HepG2 (cell line): ENCODE measurements around the gene SNU13. TPM values are rescaled to one million over a fixed set of nuclear protein-coding genes. Genes with fewer than 3 reads are reported as not detected.

Source experiments
- ATAC-seq: fragments of 200-7000 bp; cut with Tn5 transposase; 3 replicates; pipeline ENCODE4 v1.9.1; 2020; ENCODE audit warnings: mild to moderate bottlenecking, moderate library complexity
- BruUV-seq: library from RNA; stranded (reverse); fragments of 400-500 nt; replicated peaks from 2 replicates; lab custom pipeline; 2021; lab: Mats Ljungman, UMichigan
- CTCF ChIA-PET: fragments of 300-600 bp; formaldehyde crosslinking; extraction: SDS; loops from one replicate; lab custom pipeline; 2021; ENCODE audit warnings: low total read pairs, inconsistent platforms, low intra/inter-chr PET ratio; lab: Yijun Ruan, JAX
- POLR2A ChIA-PET: fragments of 350-600 bp; sonication (Branson Sonifier 250); formaldehyde crosslinking; loops from one replicate; lab custom pipeline; 2020; ENCODE audit warnings: antibody characterized with exemption, inconsistent platforms; lab: Yijun Ruan, JAX
- DNase-seq: peaks from one replicate; pipeline ENCODE4 v3.0.0-alpha.2; 2015; ENCODE audit warnings: low spot score
- FAIRE-seq: peaks from 3 replicates; lab custom pipeline; 2011; peaks lifted over from hg19 to GRCh38; lab: Jason Lieb, UNC
- H2AFZ ChIP-seq: one replicate; pipeline ENCODE4 v1.6.1; 2011; ENCODE audit warnings: low read length, inconsistent platforms
- H3K27ac ChIP-seq: fragments of 300-600 bp; 3 replicates; pipeline ENCODE4 v1.8.0; 2011; ENCODE audit warnings: mixed run types, mild to moderate bottlenecking, mixed read lengths, low read length, inconsistent platforms; ENCODE audit not compliant: insufficient read depth; ENCODE audit errors: extremely low read length
- H3K27me3 ChIP-seq, 2 experiments: fragments of 200-600 bp in 1 of 2; 2 replicates in 1 of 2; 3 replicates in 1 of 2; pipeline versions ENCODE4 v1.6.0 to v1.8.0; 2011; ENCODE audit warnings: low read length in 2 of 2, mild to moderate bottlenecking in 2 of 2, moderate library complexity in 2 of 2, inconsistent platforms in 1 of 2; ENCODE audit not compliant: insufficient read depth in 2 of 2, control insufficient read depth in 1 of 2
- H3K36me3 ChIP-seq, 2 experiments: fragments of 200-600 bp in 1 of 2; replicated peaks in 1 of 2; 2 replicates in 1 of 2; 3 replicates in 1 of 2; pipeline versions ENCODE4 v1.5.1 to v1.8.0; 2011; ENCODE audit warnings: low read length in 2 of 2, inconsistent platforms in 1 of 2; ENCODE audit not compliant: insufficient read depth in 2 of 2, control insufficient read depth in 1 of 2
- H3K4me1 ChIP-seq: 2 replicates; pipeline ENCODE4 v1.5.1; 2012; ENCODE audit warnings: low read length, inconsistent platforms; ENCODE audit not compliant: insufficient read depth
- H3K4me2 ChIP-seq: 2 replicates; pipeline ENCODE4 v1.6.0; 2011; ENCODE audit warnings: low read depth, low read length, inconsistent platforms
- H3K4me3 ChIP-seq, 3 experiments: fragments of 200-600 bp in 1 of 3; sonication (generic), shearing (Covaris generic) in 1 of 3; replicated peaks in 1 of 3; 2 replicates each; pipeline ENCODE4 v1.5.1; 2011 to 2016; ENCODE audit warnings: low read length in 3 of 3, inconsistent platforms in 2 of 3, low read depth in 2 of 3, mild to moderate bottlenecking in 2 of 3, control low read depth in 1 of 3, mixed read lengths in 1 of 3; ENCODE audit not compliant: insufficient read depth in 1 of 3
- H3K79me2 ChIP-seq: one replicate; pipeline ENCODE4 v1.6.1; 2011; ENCODE audit warnings: low read length, inconsistent platforms; ENCODE audit not compliant: insufficient read depth
- H3K9ac ChIP-seq: 2 replicates; pipeline ENCODE4 v1.6.0; 2011; ENCODE audit warnings: mild to moderate bottlenecking, low read depth, low read length, inconsistent platforms; ENCODE audit not compliant: insufficient read depth
- H3K9me3 ChIP-seq: 2 replicates; pipeline ENCODE4 v1.5.1; 2012; ENCODE audit warnings: mild to moderate bottlenecking, low read length
- H4K20me1 ChIP-seq: 2 replicates; pipeline ENCODE4 v1.6.0; 2011; ENCODE audit warnings: inconsistent platforms, mild to moderate bottlenecking, low read length, moderate library complexity; ENCODE audit not compliant: insufficient read depth
- CHD2 ChIP-seq: IDR thresholded peaks from 2 replicates; pipeline ENCODE4 v1.6.1; 2011; ENCODE audit warnings: low read depth, low read length, improper control_type of control experiment
- HNF4A ChIP-seq: sonication (generic); formaldehyde crosslinking; IDR thresholded peaks from 2 replicates; pipeline ENCODE4 v1.4.0; 2020; ENCODE audit warnings: missing genetic modification reagents
- KDM1A ChIP-seq: IDR thresholded peaks from 2 replicates; pipeline ENCODE4 v1.6.1; 2016; ENCODE audit warnings: missing compliant biosample characterization
- MYNN ChIP-seq: sonication (generic); formaldehyde crosslinking; IDR thresholded peaks from 2 replicates; pipeline ENCODE4 v1.4.0; 2020; ENCODE audit warnings: mild to moderate bottlenecking, low read depth, missing genetic modification reagents
- NFIC ChIP-seq: IDR thresholded peaks from 2 replicates; pipeline ENCODE4 v1.6.1; 2012; ENCODE audit warnings: mild to moderate bottlenecking, low read length, inconsistent platforms
- PHB2 ChIP-seq: fragments of 450-650 bp; IDR thresholded peaks from 2 replicates; pipeline ENCODE4 v1.6.1; 2018; ENCODE audit not compliant: partially characterized antibody
- RBM22 ChIP-seq: fragments of 200-400 bp; formaldehyde crosslinking; optimal IDR thresholded peaks from 2 replicates; pipeline ENCODE3; 2017; ENCODE audit warnings: mild to moderate bottlenecking, low read length, moderate library complexity
- SMYD3 ChIP-seq: sonication (generic); formaldehyde crosslinking; IDR thresholded peaks from 2 replicates; pipeline ENCODE4 v1.8.1; 2023; ENCODE audit warnings: mild to moderate bottlenecking, missing genetic modification reagents
- TSC22D2 ChIP-seq: sonication (generic); formaldehyde crosslinking; IDR thresholded peaks from 2 replicates; pipeline ENCODE4 v1.5.1; 2020; ENCODE audit warnings: missing genetic modification reagents, mild to moderate bottlenecking, borderline replicate concordance
- ZFP1 ChIP-seq: IDR thresholded peaks from 2 replicates; pipeline ENCODE4 v1.6.1; 2016
- ZIK1 ChIP-seq: sonication (generic); formaldehyde crosslinking; IDR thresholded peaks from 2 replicates; pipeline ENCODE4 v1.5.0; 2020; ENCODE audit warnings: mild to moderate bottlenecking, low read depth, missing genetic modification reagents, borderline replicate concordance
- ZNF619 ChIP-seq: sonication (generic); formaldehyde crosslinking; IDR thresholded peaks from 2 replicates; pipeline ENCODE4 v1.4.0; 2020; ENCODE audit warnings: mild to moderate bottlenecking, missing genetic modification reagents
- ZNF724P ChIP-seq: sonication (generic); formaldehyde crosslinking; IDR thresholded peaks from 2 replicates; pipeline ENCODE4 v1.8.0; 2022; ENCODE audit warnings: missing genetic modification reagents, borderline replicate concordance
- ZNF737 ChIP-seq: sonication (generic); formaldehyde crosslinking; IDR thresholded peaks from 2 replicates; pipeline ENCODE4 v1.5.0; 2020; ENCODE audit warnings: missing genetic modification reagents, mild to moderate bottlenecking, borderline replicate concordance
- ZNF766 ChIP-seq: sonication (generic); formaldehyde crosslinking; IDR thresholded peaks from 2 replicates; pipeline ENCODE4 v1.5.0; 2020; ENCODE audit warnings: missing genetic modification reagents, borderline replicate concordance
- ZSCAN29 ChIP-seq: sonication (generic); formaldehyde crosslinking; conservative IDR thresholded peaks from 2 replicates; pipeline ENCODE4 v1.4.0; 2020; ENCODE audit warnings: mild to moderate bottlenecking, missing genetic modification reagents
- WGBS: methylation state at CpG from one replicate; pipeline ENCODE4 v1.1.6; 2017; ENCODE audit warnings: low lambda C conversion rate; 5-methylcytosine and 5-hydroxymethylcytosine counted together
- in situ Hi-C: cut with HindIII; loops from 2 replicates; pipeline ENCODE4 v1.10.0; 2017; ENCODE audit warnings: low pct_unique_long_range_greater_than_20kb; ENCODE audit not compliant: extremely low pct_ligation_motif_present
- intact Hi-C: fragments of 100-400 bp; cut with micrococcal nuclease; formaldehyde crosslinking; loops from one replicate; pipeline ENCODE4 v1.10.0; 2022; ENCODE audit not compliant: unreplicated experiment
- polyA plus RNA-seq, 8 experiments: library from polyadenylated mRNA; depleted of rRNA in 3 of 8; stranded (reverse) in 7 of 8; unstranded in 1 of 8; fragments of >200 nt; fragmentation: Illumina TruSeq in 4 of 8; extraction: Trizol in 4 of 8; gene quantifications; 2 replicates each; pipeline versions ENCODE4 v1.2.1 to v1.2.3, GENCODE V29; 2011 to 2016; ENCODE audit warnings: low read depth in 4 of 8, missing spikeins in 1 of 8, mixed read lengths in 1 of 8; ENCODE audit not compliant: insufficient read depth in 1 of 8
- total RNA-seq, 5 experiments: library from RNA; depleted of rRNA; stranded (reverse); fragments of >200 nt; fragmentation: Illumina TruSeq; extraction: Trizol; gene quantifications; 2 replicates each; pipeline ENCODE4 v1.2.3, GENCODE V29; 2016; ENCODE audit warnings: low read depth in 1 of 5
- TF ChIP-seq, protein P1 (sequence below): sonication (generic); formaldehyde crosslinking; IDR thresholded peaks from 2 replicates; pipeline ENCODE4 v1.4.0; 2020; ENCODE audit warnings: low read depth, missing genetic modification reagents
- TF ChIP-seq, protein P2 (sequence below): sonication (generic); formaldehyde crosslinking; IDR thresholded peaks from 2 replicates; pipeline ENCODE4 v1.8.0; 2022; ENCODE audit warnings: mild to moderate bottlenecking, missing genetic modification reagents, moderate library complexity
- TF ChIP-seq, protein P3 (sequence below): conservative IDR thresholded peaks from 2 replicates; pipeline ENCODE4 v1.6.1; 2018; ENCODE audit warnings: missing genetic modification reagents
- TF ChIP-seq, protein P4 (sequence below): IDR thresholded peaks from 2 replicates; pipeline ENCODE4 v1.6.1; 2012; ENCODE audit warnings: inconsistent platforms

The SNU13 gene
- total and polyA plus RNA-seq, 2 of the 13 experiments (the other 11 are each of a cell fraction or from before 2014, with no cell fraction given): 203 to 287 TPM

DNA sequence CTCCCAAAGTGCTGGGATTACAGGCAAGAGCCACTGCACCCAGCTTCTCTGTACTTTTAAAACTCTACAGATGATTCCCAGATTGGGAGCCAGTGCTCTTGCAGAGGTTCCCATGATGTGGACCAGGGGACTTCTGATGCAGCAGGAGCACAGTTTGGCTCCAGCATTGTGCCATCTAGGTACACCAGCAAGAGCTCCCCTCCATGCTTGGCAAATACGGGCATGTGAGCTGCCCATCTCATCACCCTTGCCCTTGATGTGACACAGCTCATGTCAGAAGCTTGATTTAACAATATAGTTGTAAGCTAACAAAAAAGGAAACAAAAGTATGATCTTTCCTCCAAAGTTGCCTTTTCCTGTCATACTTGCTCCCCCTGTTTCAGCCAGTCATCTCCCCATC, 28.7 kb downstream of the SNU13 start:
- intact Hi-C loops (no loop called here), in situ Hi-C loops (no loop called here)
- Histone ChIP-seq H3K27me3 (no peaks in the 10 kb centered on the region), H3K79me2 (no peaks in the 10 kb centered on the region), H3K27ac (no peak overlapping the region), H2AFZ (no peak overlapping the region), H3K36me3 (peaks cover 39 to 81% of the 10 kb centered on the region in 2 experiments), H3K9me3 (no peaks in the 10 kb centered on the region), H3K4me1 (peaks cover 2% of the 10 kb centered on the region), H4K20me1 (no peaks in the 10 kb centered on the region), H3K4me3 (no peak overlapping the region), H3K9ac (no peak overlapping the region), H3K4me2 (no peak overlapping the region)
- ChIA-PET CTCF (no interaction called here), POLR2A (interaction anchor here (1.0 kb wide), 1 partner anchor 39 kb away, joined by 4 read pairs; the partner anchor contains the start of genes DESI1 and XRCC6)
- no TSS peak for BruUV-seq
- ATAC-seq (no peak), FAIRE-seq (no peak), DNase-seq (no peak)
- no peak for TF ChIP-seq ZSCAN29 (CRISPR knock-in tag)
- TF ChIP-seq, protein P1, sequence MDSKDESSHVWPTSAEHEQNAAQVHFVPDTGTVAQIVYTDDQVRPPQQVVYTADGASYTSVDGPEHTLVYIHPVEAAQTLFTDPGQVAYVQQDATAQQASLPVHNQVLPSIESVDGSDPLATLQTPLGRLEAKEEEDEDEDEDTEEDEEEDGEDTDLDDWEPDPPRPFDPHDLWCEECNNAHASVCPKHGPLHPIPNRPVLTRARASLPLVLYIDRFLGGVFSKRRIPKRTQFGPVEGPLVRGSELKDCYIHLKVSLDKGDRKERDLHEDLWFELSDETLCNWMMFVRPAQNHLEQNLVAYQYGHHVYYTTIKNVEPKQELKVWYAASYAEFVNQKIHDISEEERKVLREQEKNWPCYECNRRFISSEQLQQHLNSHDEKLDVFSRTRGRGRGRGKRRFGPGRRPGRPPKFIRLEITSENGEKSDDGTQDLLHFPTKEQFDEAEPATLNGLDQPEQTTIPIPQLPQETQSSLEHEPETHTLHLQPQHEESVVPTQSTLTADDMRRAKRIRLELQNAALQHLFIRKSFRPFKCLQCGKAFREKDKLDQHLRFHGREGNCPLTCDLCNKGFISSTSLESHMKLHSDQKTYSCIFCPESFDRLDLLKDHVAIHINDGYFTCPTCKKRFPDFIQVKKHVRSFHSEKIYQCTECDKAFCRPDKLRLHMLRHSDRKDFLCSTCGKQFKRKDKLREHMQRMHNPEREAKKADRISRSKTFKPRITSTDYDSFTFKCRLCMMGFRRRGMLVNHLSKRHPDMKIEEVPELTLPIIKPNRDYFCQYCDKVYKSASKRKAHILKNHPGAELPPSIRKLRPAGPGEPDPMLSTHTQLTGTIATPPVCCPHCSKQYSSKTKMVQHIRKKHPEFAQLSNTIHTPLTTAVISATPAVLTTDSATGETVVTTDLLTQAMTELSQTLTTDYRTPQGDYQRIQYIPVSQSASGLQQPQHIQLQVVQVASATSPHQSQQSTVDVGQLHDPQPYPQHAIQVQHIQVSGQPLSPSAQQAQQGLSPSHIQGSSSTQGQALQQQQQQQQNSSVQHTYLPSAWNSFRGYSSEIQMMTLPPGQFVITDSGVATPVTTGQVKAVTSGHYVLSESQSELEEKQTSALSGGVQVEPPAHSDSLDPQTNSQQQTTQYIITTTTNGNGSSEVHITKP: no peak
- TF ChIP-seq, protein P2, sequence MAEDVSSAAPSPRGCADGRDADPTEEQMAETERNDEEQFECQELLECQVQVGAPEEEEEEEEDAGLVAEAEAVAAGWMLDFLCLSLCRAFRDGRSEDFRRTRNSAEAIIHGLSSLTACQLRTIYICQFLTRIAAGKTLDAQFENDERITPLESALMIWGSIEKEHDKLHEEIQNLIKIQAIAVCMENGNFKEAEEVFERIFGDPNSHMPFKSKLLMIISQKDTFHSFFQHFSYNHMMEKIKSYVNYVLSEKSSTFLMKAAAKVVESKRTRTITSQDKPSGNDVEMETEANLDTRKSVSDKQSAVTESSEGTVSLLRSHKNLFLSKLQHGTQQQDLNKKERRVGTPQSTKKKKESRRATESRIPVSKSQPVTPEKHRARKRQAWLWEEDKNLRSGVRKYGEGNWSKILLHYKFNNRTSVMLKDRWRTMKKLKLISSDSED: no peak
- no peak for TF ChIP-seq HNF4A
- TF ChIP-seq ZNF766: no peak
- no peak for TF ChIP-seq ZNF724P (CRISPR knock-in tag)
- no peak for TF ChIP-seq CHD2
- TF ChIP-seq ZFP1 (CRISPR knock-in tag): no peak
- no peak for TF ChIP-seq RBM22
- no peak for TF ChIP-seq ZIK1 (CRISPR knock-in tag)
- no peak for TF ChIP-seq PHB2
- TF ChIP-seq KDM1A (CRISPR knock-in tag): no peak
- no peak for TF ChIP-seq ZNF737 (CRISPR knock-in tag)
- TF ChIP-seq MYNN (CRISPR knock-in tag): no peak
- TF ChIP-seq NFIC: no peak
- TF ChIP-seq, protein P3, sequence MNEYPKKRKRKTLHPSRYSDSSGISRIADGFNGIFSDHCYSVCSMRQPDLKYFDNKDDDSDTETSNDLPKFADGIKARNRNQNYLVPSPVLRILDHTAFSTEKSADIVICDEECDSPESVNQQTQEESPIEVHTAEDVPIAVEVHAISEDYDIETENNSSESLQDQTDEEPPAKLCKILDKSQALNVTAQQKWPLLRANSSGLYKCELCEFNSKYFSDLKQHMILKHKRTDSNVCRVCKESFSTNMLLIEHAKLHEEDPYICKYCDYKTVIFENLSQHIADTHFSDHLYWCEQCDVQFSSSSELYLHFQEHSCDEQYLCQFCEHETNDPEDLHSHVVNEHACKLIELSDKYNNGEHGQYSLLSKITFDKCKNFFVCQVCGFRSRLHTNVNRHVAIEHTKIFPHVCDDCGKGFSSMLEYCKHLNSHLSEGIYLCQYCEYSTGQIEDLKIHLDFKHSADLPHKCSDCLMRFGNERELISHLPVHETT (CRISPR knock-in tag): no peak
- no peak for TF ChIP-seq ZNF619
- TF ChIP-seq, protein P4, sequence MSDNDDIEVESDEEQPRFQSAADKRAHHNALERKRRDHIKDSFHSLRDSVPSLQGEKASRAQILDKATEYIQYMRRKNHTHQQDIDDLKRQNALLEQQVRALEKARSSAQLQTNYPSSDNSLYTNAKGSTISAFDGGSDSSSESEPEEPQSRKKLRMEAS: no peak
- no peak for TF ChIP-seq SMYD3
- no peak for TF ChIP-seq TSC22D2
- WGBS: 100% methylated on average over 1 of the region's 1 CpG
